Measurements from ENCODE around the gene EYA2.
"Not testable (repeated sequence)": the region's sequence is repeated elsewhere in the genome, so short reads cannot be mapped to it uniquely, and the experiment has no call there.

Gene EYA2

DNA sequence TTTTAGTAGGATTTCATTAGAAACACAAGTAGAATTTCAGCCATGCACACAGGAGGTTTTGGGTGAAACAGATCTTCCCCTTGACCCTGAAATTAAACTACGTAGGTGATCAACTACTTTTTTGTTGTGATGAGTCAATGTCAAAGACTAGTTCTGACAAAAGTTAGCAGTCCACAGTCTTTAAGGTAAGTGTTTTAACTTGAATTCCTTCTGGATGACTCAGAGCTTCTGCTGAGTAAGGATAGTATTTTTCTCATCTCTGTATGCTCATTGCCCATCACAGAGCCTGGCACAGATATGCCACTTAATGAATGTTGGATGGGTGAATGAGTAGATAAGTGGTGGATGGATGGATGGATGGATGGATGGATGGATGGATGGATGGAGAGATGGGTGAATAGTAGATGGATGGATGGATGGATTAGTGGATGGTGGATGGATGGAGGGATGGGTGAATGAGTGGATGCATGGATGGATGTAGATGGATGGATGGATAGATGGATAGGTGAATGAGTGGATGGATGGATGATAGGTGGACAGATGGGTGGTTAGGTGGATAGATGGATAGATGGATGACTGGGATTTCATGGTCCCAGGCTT, 296.5 kb downstream of the EYA2 start:
- no peak for DNase-seq

DNA sequence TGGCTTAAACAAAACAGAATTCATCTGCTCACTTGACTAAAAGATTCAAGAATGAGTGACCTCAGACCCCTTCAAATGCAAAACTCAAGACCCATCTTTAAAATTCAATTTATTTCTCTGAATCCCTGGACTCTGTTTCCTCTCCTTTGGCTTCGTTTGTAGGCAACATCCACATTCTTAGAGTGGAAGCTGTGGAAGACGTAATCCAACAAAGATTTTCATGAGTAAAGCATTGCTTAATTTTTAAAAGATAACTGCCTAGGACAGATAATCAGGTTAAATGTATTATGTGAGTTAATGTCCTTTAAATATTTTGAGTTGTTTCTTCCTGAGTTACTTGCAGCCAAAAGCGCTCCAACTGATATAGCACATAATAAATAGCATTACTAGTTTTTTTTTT, 297.3 kb downstream of the EYA2 start:
- DNase-seq, result no peak

DNA sequence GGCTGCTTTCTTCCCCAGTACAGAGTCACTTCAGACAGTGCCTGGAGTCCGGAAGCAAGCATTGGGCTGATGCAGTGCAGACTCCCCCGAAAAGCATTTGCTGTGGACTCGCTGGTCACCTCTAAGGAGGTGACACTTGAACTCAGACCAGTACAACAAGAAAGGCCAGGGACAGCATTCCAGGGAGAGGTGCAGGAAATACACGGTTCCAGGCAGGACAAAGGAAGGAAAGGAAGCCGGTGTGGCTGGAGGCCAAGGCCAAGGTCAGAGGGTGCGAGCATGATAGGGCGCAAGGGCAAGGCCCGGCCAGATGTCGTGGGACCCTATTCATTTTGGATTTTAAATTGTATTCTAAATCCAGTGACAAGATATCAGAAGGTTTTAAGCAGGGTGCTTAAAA, 300.9 kb downstream of the EYA2 start:
- DNase-seq, result no peak

DNA sequence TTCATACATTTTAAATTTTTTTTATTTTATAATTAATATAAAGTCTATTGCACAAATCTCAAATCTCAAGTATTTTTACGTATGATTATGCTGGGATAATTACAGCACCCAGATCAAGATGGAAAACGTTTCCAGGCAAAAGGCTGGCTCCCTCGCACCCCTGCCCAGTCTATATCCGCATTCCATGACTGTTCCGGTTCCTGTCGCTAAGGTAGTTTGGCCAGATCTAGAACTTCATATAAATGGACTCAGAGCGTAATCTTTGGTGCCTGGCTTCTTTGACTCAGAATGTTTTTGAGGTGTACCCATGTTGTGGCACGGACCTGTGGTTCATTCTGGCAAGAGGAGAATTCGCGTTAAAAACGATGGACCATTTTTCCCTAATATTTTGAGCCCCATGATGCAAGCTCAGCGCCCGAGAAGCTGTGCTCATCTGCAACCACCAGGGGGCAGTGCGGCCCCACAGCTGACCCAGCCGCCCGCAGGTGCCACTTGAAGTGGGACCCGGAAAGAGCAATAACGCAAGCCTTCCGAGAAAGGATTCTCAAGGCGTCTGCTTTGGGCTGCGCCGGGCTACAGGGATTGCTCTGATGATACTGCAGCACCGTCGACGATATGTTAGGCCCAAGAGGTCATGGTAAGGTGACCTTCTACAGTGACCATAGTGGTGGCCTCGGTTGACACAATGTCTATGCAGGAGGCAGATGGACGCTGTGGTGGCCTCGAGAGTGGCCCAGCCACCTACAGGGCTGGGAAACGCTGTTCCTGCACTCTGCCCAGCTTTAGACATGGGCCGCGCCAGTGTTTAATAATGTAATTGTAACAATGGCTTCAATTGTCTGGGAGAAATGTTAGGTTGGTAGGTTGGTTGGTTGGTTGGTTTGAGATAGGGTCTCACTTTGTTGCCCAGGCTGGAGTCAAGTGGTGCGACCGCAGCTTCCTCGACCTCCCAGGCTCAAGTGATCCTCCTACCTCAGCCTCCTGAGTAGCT, 301.7 kb downstream of the EYA2 start:
- DNase-seq, result peak; percentile 83 to 86

DNA sequence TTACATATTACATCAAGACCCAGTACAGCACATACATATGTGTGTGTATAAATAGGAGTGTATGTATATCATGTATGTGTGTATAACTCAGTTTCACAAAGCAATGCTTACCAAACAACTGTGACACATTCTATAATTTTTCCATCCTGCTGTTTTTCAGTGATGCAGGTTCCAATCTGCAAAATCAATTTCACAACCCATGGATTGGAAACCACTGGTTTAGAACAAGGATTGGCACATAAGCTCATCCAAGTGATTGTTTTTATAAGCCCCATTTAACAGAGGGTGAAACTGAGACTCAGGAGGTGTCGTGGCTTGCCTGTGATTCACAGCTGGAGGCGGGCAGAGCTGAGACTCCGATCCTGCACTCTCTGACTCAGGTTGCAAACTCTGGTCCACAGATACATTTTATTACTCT, 303.6 kb downstream of the EYA2 start:
- peak; percentile 64 to 71 for DNase-seq

DNA sequence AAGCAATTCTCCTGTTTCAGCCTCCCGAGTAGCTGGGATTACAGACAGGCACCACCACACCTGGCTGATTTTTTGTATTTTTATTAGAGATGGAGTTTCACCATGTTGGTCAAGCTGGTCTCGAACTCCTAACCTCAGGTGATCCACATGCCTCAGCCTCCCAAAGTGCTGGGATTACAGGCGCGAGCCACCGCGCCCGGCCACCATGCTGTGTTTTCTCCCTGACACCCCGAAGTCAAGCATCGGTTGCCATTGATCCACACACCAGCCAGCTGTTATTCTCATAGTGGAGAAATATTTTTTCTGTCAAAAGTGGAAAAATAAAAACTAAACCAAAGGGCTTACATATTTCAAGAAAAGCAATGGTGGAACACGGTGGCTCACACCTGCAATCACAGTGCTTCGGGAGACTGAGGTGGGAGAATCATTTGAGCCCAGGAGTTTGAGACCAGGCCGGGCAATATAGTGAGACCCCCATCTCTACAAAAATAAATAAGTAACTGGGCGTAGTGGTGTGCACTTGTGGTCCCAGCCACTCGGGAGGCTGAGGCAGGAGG, 304.4 kb downstream of the EYA2 start:
- DNase-seq, result no peak

DNA sequence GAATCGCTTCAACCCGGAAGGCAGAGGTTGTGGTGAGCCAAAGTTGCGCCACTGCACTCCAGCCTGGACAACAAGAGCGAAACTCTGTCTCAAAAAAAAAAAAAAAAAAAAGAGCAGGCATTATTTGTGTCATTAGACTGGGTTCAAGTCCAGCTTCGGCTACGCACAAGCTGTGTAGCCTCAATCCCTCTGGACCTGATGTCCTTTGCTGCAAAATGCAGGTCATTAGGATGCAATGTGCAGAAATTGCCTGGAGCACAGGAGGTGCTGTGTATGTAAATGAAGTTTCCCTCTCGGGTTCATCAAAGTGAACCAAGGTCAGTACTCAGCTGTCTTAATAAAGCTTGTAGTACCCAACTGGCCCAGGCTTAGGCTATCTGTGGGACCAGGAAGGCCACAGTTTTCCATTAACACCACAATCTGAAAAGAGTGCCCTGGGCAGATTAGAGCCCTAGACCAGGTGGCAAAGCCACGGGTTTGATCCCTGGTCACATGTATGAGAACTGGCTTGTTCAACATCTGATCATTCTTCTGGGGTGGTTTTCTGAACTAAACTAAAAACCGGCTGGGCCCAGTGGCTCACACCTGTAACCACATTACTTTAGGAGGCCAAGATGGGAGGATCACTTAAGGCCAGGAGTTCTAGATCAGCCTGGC, 306.6 kb downstream of the EYA2 start:
- DNase-seq, result no peak

DNA sequence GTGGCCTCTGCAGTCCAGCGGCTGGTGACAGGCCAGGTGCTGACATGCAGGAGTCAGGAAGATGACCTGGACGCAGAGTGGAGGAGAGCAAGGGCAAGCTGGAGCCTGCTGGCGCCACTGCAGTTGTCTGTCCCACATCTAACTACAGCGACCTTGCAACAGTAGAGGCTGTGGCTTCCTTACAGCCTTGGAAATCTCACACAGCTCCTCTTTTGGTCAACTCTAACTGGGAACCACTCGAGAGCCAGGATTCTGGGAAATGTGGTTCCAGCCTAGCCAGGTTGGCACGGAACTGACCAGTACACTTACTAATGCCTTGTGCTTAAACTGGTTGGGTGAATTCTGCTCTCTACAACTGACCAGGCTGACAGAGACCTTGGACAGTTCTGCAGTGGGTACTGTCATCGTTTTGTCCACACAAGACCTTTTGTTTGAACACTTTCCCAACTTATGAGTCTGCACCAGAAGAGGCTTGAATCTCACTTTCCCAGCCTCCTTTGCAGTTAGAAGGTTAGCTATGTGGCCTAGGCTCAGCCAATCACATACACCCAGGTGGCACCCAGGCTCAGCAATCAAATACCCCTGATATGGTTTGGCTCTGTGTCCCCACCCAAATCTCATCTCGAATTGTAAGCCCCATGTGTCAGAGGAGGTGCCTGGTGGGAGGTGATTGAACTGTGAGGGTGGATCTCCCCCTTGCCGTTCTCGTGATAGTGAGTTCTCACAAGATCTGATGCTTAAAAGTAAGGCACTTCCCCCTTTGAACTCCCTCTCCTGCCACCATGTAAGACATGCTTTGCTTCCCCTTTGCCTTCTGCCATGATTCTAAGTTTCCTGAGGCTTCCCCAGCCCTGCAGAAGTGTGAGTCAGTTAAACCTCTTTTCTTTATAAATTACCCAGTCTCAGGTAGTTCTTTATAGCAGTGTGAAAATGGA, 308.4 kb downstream of the EYA2 start:
- no peak for DNase-seq

DNA sequence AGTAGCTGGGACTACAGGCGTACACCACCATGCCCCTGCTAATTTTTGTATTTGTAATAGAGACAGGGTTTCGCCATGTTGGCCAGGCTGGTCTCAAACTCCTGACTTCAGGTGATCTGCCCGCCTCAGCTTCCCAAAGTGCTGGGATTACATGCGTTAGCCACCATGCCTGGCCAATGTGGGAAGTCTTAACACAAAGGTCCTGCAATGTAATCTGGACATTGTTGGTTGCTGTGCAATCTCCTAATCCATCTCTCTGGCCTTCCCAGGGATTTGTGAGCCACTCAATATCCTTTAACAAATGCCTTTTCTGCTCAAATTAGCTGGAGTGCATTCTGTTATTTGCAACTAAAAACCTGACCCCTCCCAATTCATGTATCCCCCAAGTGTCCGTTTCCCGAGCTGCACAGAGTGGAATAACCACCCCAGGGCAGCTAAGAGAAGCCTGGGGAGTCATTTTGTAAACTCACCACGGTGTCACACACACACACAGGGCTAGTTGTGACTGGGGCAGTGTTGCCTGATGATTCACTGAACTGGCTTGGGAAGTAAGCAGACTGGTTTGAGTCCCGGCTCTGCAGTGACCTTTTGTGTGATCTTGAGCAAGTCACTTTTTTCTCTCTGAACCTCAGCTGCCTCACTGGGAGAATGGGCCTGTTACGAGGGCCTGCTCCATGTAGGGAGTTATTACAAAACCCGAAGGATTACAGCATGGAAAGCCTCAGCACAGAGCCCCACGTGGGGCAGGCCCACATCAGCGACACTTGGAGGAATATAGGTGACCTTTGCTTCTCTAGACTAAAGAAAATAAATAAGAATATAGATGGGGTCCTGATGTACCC, 309.6 kb downstream of the EYA2 start:
- no peak for DNase-seq

DNA sequence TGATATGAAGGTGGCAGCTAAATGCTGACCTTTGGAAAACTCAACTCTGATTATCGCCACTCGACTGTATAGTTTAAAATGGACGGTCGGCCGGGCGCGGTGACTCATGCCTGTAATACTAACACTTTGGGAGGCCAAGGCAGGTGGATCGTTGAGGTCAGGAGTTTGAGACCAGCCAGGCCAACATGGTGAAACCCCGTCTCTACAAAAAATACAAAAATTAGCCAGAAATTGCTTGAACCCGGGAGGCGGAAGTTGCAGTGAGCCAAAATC, 310.1 kb downstream of the EYA2 start:
- not testable (repeated sequence) for DNase-seq

DNA sequence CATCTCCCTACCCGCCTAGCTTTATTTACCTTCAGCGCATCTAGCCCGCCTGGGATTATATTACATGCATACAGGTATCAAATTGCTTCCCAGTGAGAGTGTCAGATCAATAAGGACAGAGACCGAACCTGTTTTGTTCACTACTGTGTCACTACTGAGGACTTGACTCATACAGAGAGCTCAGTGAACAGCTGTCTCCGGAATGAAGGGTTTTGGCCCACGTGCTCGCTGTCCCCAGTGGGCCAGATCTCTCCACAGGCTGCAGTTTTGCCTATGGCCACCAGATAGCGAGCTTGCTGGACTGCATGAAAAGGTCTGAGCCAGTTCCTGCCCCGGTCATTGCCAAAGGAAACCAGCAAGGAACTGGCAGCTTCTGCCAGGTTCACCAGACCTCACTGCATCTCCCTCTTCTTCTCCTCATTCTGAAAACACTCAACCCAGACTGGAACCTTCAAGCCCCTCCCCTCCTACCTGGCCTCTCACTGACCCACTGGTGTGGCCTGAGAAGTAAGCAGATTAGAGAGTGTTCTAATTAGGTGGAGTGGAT, 311.0 kb downstream of the EYA2 start:
- DNase-seq, result peak in 1 of 2 experiments; percentile 10

DNA sequence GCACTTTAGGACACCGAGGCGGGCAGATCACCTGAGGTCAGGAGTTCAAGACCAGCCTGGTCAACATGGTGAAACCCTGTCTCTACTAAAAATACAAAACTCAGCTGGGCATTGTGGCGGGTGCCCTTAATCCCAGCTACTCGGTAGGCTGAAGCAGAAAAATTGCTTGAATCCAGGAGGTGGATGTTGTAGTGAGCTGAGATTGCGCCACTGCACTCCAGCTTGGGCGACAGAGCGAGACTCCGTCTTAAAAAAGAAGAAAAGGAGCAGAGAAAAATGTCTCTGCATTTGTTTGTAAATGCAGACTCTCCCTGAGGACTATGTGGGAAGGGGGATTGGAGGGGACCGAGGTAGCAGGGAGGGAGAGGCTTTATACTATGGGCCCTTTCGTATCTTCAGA, 311.9 kb downstream of the EYA2 start:
- not testable (repeated sequence) for DNase-seq

DNA sequence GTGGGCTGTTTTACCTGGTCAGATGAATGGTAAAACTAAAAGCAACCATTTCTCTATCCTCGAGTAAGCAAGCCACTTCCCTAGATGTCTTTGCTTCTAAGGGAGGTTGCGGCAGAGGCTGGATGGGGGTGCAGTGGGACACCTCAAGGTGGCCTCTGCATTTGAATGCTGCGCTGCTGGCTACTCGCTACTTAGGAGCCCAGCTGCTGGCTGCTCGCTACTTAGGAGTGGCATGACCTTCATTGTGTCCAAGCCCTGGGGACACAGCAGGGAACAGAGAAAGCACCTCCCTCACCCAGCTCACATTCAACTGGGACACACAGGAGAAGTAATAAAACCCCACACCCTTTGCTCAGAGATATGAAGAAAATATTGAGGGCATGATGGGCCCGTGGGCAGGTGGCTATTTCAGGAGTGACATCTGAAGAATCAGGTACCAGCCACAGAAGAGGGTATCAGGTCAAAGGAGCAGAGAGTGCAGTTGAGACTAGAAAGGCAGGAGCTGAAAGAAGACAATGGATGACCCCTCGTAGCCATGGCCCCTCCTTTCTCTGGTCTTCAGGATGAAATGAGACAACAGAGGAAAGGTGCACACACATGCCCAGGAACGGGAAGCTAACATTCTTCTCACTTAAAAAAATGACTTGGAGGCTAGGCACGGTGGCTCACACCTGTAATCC, 312.5 kb downstream of the EYA2 start:
- DNase-seq, result no peak

DNA sequence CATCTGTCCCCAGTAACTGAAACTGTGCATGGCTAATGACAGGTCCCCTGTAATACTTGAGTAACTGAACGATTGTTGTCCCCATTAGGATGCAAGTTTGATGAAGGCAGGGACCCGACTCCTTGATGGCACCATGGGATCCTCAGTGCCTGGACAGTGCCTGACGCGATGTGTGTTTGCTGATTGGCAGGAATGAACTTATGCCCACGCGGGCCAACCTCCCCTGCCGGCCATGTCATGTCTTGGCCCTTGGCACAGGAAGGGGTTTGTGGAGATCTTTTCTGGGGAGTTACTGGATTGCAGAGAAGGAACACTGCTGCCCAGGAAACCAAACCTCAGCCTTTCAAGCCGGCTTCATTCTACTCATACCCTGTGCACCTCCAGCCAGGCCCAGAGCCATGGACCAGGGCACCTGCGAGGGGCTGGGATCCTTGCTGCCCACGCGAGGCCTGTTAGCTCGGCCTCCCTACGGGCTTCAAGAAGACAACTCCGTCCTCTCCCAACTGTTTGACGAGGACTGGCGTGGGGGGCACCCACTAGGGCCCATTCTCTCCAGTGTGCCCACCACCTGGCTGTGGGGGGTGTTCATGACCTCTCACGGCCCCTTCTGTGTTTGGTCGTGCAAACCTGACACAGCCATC, 314.0 kb downstream of the EYA2 start:
- no peak for DNase-seq

DNA sequence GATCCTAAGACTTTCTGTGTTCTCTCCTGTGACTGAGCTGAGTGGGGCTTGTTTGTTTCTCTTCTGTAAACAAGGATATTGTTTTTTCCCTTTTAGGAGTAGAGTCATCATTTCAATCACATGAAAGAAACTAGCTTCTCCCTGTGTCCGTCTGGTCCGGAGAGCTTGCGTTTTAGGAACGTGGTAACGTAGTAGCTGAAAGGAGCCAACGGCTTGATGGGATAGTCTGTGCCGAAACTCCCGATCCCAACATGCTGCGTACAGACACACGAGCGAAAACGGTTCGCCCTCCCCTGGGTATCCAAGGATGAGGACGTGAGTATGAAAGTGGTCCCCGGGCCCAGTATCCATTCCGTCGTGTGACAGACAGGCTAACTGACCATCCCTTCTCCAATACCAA, 315.3 kb downstream of the EYA2 start:
- no peak for DNase-seq

DNA sequence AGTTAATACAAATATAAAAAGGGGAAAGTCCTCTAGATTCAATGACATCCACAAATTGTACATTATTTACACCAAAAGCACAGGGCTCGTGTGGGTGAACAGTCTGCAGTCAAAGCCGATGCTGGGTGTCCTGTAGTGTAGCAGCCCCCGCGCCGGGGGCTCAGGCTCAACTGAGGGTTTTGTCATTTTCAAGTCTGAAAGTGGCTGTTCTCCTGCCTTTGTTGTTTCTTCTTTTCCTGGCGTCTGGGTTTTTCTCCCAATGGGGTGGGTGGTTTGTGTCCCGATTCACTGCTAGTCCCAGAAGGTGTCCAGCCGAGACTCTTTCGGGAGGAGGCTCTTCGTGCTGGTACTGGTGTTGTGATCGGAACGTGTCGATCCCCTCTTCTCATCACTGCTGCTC, 315.8 kb downstream of the EYA2 start:
- no peak for DNase-seq

DNA sequence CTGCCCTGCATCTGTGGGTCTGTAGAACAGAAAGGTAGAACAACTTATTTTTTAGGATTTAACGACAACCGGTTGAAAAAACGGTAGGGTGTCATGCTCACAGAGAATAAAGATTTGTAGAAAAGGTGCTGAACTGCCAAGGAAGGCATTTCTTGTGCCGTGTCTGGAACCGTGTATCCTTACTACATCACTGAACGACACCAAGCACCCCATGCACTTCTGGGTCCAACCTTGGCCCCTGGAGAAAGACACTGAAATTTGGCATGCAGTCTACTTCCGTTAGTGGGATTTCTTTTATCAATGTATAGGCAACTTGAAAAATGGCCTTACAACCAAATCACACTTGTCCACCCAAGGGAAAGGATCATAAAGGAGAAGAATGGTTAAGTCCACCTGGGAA, 316.4 kb downstream of the EYA2 start:
- DNase-seq, result no peak

DNA sequence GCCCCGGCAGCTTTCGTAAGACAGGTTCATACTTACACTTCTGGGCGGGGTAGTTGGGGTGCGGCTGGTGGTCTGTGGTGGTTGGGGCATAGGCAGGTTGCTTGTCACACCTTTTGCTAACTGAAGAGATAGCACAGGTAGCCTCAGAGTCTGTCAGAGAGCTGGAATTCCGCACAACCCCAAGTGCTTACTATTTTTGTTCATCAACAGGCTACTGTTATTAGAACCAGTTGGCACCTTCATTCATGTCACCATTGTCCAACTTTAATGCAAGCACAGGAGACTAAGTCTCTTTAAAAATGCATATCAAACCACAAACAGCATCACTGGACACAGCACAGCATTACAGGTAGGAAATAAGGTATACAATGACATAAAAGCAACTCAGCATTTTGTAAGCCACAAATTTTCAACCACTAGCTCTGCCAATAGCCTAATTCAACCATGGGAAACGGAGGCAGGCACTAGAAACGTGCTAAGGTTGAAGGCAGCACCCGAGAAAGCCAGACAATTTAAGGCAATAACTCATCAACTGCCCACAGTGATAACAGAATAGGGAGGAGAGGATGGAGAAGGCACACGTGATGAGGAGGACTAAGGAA, 318.1 kb downstream of the EYA2 start:
- no peak for DNase-seq

DNA sequence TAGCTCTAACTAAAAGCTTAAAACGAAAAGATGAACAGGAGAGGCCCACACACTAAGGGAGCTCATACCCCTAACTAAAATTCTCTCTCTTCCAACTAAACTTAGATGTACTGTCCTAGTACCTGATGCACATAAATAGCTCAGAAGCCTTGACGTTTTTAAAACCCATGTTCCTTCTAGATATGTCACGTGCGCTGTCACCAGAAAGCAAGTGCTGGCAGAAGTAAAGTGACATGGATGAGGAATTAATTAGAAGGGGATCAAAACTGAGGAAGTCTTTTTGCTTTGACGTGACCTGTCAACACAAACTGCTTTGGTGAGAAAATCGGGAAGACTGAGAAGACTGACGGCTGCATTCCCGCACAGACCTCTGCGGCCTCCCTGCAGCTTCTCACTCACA, 319.3 kb downstream of the EYA2 start:
- no peak for DNase-seq
